ENCODE data around the gene ANO7.

DNA sequence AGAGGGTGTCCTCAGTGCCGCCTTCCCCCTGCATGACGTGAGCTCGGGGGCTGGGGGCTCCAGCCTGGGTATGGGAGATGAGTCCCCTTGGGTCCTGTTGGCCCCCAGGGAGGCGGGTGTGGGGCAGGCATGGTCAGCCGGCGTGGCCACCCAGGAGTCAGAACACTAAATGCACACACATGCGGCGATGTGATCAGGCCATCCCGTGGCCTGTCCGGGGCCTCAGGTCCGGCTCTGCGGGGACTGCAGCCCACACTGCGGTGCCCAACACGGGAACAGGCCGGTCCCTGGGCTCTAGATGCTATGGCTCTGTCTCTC lies 13.8 kb downstream of the ANO7 start:
- TF ChIP-seq, protein P1, sequence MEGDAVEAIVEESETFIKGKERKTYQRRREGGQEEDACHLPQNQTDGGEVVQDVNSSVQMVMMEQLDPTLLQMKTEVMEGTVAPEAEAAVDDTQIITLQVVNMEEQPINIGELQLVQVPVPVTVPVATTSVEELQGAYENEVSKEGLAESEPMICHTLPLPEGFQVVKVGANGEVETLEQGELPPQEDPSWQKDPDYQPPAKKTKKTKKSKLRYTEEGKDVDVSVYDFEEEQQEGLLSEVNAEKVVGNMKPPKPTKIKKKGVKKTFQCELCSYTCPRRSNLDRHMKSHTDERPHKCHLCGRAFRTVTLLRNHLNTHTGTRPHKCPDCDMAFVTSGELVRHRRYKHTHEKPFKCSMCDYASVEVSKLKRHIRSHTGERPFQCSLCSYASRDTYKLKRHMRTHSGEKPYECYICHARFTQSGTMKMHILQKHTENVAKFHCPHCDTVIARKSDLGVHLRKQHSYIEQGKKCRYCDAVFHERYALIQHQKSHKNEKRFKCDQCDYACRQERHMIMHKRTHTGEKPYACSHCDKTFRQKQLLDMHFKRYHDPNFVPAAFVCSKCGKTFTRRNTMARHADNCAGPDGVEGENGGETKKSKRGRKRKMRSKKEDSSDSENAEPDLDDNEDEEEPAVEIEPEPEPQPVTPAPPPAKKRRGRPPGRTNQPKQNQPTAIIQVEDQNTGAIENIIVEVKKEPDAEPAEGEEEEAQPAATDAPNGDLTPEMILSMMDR (conservative IDR thresholded peaks at IDR 0.05) = no peak
- no peak for TF ChIP-seq ZFX (IDR thresholded peaks at IDR 0.05)

Data from C4-2B (cell line).